Measurements from ENCODE around the gene POU2AF2. TPM values are rescaled to one million over a fixed set of nuclear protein-coding genes. Genes with fewer than 3 reads are reported as not detected.

POU2AF2 gene
- total RNA-seq, 1 experiment from 2014 or later, result not detected

GRCh38 chr11:111300569-111300968 is 55.0 kb downstream of the POU2AF2 start:
- Histone ChIP-seq H3K9me3 (ENCODE audit: control insufficient read depth, low read depth, low read length) (no peaks in the 10 kb centered on the region), H3K4ac (ENCODE audit: low read depth, low read length) (no peak overlapping the region), H2BK20ac (ENCODE audit: low read depth, low read length, poor library complexity, severe bottlenecking) (no peak overlapping the region), H3K14ac (ENCODE audit: insufficient read depth, low read length) (no peak overlapping the region), H2BK120ac (ENCODE audit: low read depth, low read length, poor library complexity, severe bottlenecking) (no peak overlapping the region), H2BK15ac (ENCODE audit: low read depth, low read length) (no peak overlapping the region), H2AFZ (ENCODE audit: low read length) (no peak overlapping the region), H3K9ac (ENCODE audit: extremely low read depth, insufficient read length, low read length) (no peak overlapping the region), H4K91ac (ENCODE audit: insufficient read length, low read depth, low read length) (no peak overlapping the region), H3K27me3 (ENCODE audit: insufficient read depth, low read length) (no peaks in the 10 kb centered on the region; the same call in 1 of the 2 replicates), H3K18ac (ENCODE audit: insufficient read length, low read depth, low read length) (no peak overlapping the region), H3K56ac (ENCODE audit: insufficient read length, low read depth, low read length) (no peak overlapping the region), H3K4me1 (ENCODE audit: insufficient read depth, low read length) (peaks cover 6% of the 10 kb centered on the region; the same call in 1 of the 2 replicates), H4K8ac (replicated peaks; ENCODE audit: insufficient read length, low read depth, low read length) (no peak overlapping the region), H4K20me1 (ENCODE audit: control insufficient read depth, insufficient read depth, insufficient read length) (no peaks in the 10 kb centered on the region), H3K27ac (ENCODE audit: insufficient read length, low read depth, low read length) (no peak overlapping the region), H3K23ac (ENCODE audit: insufficient read length, low read depth, low read length) (no peak overlapping the region), H3K4me2 (ENCODE audit: insufficient read depth, insufficient read length, low read length) (no peak overlapping the region), H2BK12ac (ENCODE audit: insufficient read length, low read depth, low read length) (no peak overlapping the region), H3K79me1 (ENCODE audit: insufficient read depth, low read depth, low read length, poor library complexity, severe bottlenecking) (no peaks in the 10 kb centered on the region), H2AK5ac (ENCODE audit: insufficient read length, low read length) (no peak overlapping the region), H3T11ph (ENCODE audit: low read length) (no peak overlapping the region), H3K23me2 (ENCODE audit: insufficient read length, low read depth, low read length, poor library complexity, severe bottlenecking) (peaks cover 15% of the 10 kb centered on the region), H3K79me2 (ENCODE audit: insufficient read depth, low read length) (no peaks in the 10 kb centered on the region), H2BK5ac (ENCODE audit: insufficient read length, low read length) (no peak overlapping the region), H4K5ac (ENCODE audit: insufficient read length, low read depth, low read length) (no peak overlapping the region)
- H3K4me3 Mint-ChIP-seq, result peak overlapping the region in 1 of 2 experiments; percentile 82; a peak in 2 of 5 replicates
- H3K27me3 Mint-ChIP-seq (ENCODE audit: low read depth), result peaks cover 49% of the 10 kb centered on the region
- H3K9me3 Mint-ChIP-seq, result no peaks in the 10 kb centered on the region
- TF ChIP-seq CTCF (conservative IDR thresholded peaks at IDR 0.05), result no peak
- H3K27ac Mint-ChIP-seq, result no peak overlapping the region
- no peaks in the 10 kb centered on the region; a peak in 1 of 7 replicates for H3K36me3 Mint-ChIP-seq (ENCODE audit: insufficient read depth in 1 of 3, low read depth in 3 of 3)
- peaks cover 24 to 43% of the 10 kb centered on the region in 2 experiments for H3K4me1 Mint-ChIP-seq
- no CpG with 5 or more reads among the region's 9 CpGs for WGBS (ENCODE audit: extremely low coverage, insufficient read length, low lambda C conversion rate)
- DNase-seq, result no peak

All from H9 (cell line).